ENCODE measurements around the gene ELP1.

DNA sequence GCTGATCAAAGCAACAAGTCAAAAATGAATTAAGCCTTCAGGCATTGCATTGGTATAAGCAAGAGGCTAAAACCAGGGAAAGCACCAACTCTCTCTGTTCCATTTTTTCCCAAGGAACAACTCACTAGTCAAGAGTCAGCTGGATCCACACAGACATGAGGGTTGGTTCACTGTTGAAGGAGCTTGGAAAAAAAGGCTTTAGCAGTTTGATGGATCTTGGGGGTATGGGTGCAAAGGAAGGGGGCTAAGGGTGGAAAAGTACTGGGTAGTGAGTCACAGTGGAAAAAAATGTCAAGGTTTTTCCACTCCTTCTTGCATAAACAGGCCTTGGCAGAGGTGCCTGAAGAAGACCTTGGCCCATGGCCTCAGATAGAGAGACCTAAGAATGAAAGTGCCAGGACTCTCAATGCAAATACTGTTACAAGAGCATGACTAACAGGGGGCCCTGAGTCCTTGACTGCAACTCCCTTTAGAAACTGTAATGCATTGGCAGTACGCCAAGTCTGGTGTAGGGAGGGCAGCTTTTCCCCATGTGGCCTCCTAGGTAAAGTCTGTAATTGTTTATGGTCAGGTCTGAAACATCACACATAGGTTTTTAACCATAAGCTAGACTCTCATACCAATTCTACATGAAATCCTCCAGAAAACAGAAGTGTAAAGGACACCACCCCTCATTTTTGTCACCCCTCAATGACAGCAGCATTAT, 48.1 kb downstream of the ELP1 start:
- TF ChIP-seq, protein P1, sequence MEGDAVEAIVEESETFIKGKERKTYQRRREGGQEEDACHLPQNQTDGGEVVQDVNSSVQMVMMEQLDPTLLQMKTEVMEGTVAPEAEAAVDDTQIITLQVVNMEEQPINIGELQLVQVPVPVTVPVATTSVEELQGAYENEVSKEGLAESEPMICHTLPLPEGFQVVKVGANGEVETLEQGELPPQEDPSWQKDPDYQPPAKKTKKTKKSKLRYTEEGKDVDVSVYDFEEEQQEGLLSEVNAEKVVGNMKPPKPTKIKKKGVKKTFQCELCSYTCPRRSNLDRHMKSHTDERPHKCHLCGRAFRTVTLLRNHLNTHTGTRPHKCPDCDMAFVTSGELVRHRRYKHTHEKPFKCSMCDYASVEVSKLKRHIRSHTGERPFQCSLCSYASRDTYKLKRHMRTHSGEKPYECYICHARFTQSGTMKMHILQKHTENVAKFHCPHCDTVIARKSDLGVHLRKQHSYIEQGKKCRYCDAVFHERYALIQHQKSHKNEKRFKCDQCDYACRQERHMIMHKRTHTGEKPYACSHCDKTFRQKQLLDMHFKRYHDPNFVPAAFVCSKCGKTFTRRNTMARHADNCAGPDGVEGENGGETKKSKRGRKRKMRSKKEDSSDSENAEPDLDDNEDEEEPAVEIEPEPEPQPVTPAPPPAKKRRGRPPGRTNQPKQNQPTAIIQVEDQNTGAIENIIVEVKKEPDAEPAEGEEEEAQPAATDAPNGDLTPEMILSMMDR (IDR thresholded peaks at IDR 0.05): no peak
- no peak for TF ChIP-seq POLR2A (IDR thresholded peaks at IDR 0.05)
